Fibroblast of lung (primary cell): ENCODE measurements around the gene AZGP1.

Experiments used
- EZH2 ChIP-seq: IDR thresholded peaks from 2 replicates; pipeline ENCODE4 v1.5.1; 2012; ENCODE audit warnings: low read length, control low read depth, mild to moderate bottlenecking; ENCODE audit errors: missing control alignments
- TF ChIP-seq, protein P1 (sequence below), 2 donors: IDR thresholded peaks in 1 of 2; conservative IDR thresholded peaks in 1 of 2; 1 replicate in 1 of 2; 2 replicates in 1 of 2; pipeline ENCODE4 v1.5.1; 2011 to 2012; ENCODE audit warnings: low read length in 2 of 2, control low read depth in 1 of 2, inconsistent platforms in 1 of 2, low read depth in 1 of 2, mild to moderate bottlenecking in 1 of 2

DNA sequence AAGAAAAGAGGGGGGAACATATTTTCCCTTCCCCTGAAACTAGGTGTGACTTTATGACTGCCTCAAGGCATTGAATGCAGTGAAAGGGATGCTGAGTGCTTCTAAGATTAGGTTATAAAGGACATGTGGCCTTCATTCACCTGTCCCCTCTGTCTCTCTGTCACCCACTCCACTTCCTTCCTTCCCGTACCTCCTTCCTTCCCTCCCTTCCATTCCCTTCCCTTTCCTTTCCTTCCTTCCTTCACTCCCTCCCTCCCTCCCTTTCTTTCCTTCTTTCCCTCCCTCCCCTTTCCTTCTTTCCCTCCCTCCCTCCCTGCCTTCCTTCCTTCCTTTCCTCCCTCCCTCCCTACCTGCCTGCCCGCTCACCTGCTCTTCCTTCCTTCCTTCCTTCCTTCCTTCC lies 35.1 kb upstream of the AZGP1 start:
- TF ChIP-seq, protein P1, sequence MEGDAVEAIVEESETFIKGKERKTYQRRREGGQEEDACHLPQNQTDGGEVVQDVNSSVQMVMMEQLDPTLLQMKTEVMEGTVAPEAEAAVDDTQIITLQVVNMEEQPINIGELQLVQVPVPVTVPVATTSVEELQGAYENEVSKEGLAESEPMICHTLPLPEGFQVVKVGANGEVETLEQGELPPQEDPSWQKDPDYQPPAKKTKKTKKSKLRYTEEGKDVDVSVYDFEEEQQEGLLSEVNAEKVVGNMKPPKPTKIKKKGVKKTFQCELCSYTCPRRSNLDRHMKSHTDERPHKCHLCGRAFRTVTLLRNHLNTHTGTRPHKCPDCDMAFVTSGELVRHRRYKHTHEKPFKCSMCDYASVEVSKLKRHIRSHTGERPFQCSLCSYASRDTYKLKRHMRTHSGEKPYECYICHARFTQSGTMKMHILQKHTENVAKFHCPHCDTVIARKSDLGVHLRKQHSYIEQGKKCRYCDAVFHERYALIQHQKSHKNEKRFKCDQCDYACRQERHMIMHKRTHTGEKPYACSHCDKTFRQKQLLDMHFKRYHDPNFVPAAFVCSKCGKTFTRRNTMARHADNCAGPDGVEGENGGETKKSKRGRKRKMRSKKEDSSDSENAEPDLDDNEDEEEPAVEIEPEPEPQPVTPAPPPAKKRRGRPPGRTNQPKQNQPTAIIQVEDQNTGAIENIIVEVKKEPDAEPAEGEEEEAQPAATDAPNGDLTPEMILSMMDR (conservative IDR thresholded peaks at IDR 0.05 in 1 of 2, IDR thresholded peaks at IDR 0.05 in 1 of 2; ENCODE audit: low read depth in 1 of 2, low read length in 2 of 2): no peak
- no peak for TF ChIP-seq EZH2
